IMR-90 (cell line): ENCODE measurements around the gene SPCS2. TPM values are rescaled to one million over a fixed set of nuclear protein-coding genes. Genes with fewer than 3 reads are reported as not detected.

Experiments used
- ATAC-seq: fragments of 200-7000 bp; cut with Tn5 transposase; 2 replicates; pipeline ENCODE4 v1.9.1; 2020; ENCODE audit warnings: low read depth, mild to moderate bottlenecking, moderate library complexity
- BruUV-seq: library from RNA; stranded (reverse); fragments of 400-500 nt; replicated peaks from 2 replicates; lab custom pipeline; 2021; lab: Mats Ljungman, UMichigan
- CTCF ChIA-PET: fragments of 300-600 bp; formaldehyde crosslinking; extraction: SDS; loops from one replicate; lab custom pipeline; 2021; ENCODE audit warnings: antibody characterized with exemption; lab: Yijun Ruan, JAX
- POLR2A ChIA-PET: fragments of 300-600 bp; sonication (Branson Sonifier 250); formaldehyde crosslinking; loops from one replicate; lab custom pipeline; 2022; ENCODE audit warnings: antibody characterized with exemption; ENCODE audit not compliant: unreplicated experiment; lab: Charles Lee
- DNase-seq: peaks from one replicate; pipeline ENCODE4 v3.0.0; 2013
- H2AFZ ChIP-seq: replicated peaks from 2 replicates; pipeline ENCODE3; 2013; ENCODE audit warnings: low read length, mild to moderate bottlenecking; ENCODE audit not compliant: poor library complexity
- H2AK5ac ChIP-seq: 2 replicates; pipeline ENCODE4 v1.6.1; 2013; ENCODE audit warnings: low read depth, low read length, inconsistent platforms
- H2AK9ac ChIP-seq: replicated peaks from 2 replicates; pipeline ENCODE3; 2013; ENCODE audit warnings: mild to moderate bottlenecking, low read depth, low read length, moderate library complexity; ENCODE audit not compliant: poor library complexity
- H2BK120ac ChIP-seq: 2 replicates; pipeline ENCODE4 v1.6.1; 2013; ENCODE audit warnings: low read depth, low read length, inconsistent platforms
- H2BK15ac ChIP-seq: 3 replicates; pipeline ENCODE4 v1.6.1; 2013; ENCODE audit warnings: low read depth, low read length, inconsistent platforms
- H2BK20ac ChIP-seq: 2 replicates; pipeline ENCODE4 v1.6.1; 2013; ENCODE audit warnings: low read depth, mild to moderate bottlenecking, inconsistent platforms, low read length, moderate library complexity
- H2BK5ac ChIP-seq: 2 replicates; pipeline ENCODE4 v1.6.1; 2013; ENCODE audit warnings: mild to moderate bottlenecking, low read depth, low read length, inconsistent platforms; ENCODE audit not compliant: poor library complexity, severe bottlenecking
- H3K14ac ChIP-seq: replicated peaks from 2 replicates; pipeline ENCODE4 v1.6.1; 2013; ENCODE audit warnings: low read depth, low read length, inconsistent platforms
- H3K18ac ChIP-seq: 2 replicates; pipeline ENCODE4 v1.6.1; 2013; ENCODE audit warnings: low read depth, low read length, control low read depth
- H3K23ac ChIP-seq: 2 replicates; pipeline ENCODE4 v1.6.1; 2013; ENCODE audit warnings: low read depth, low read length, inconsistent platforms
- H3K27ac ChIP-seq: 2 replicates; pipeline ENCODE4 v1.5.1; 2013; ENCODE audit warnings: mild to moderate bottlenecking, control low read depth, low read length; ENCODE audit not compliant: insufficient read depth
- H3K27me3 ChIP-seq: 2 replicates; pipeline ENCODE4 v1.6.1; 2013; ENCODE audit warnings: low read length; ENCODE audit not compliant: control insufficient read depth, insufficient read depth
- H3K36me3 ChIP-seq: 2 replicates; pipeline ENCODE4 v1.6.1; 2013; ENCODE audit warnings: low read length, mixed read lengths; ENCODE audit not compliant: control insufficient read depth, insufficient read depth
- H3K4ac ChIP-seq: 2 replicates; pipeline ENCODE4 v1.6.1; 2013; ENCODE audit warnings: low read depth, low read length, inconsistent platforms
- H3K4me1 ChIP-seq: 2 replicates; pipeline ENCODE4 v1.6.1; 2013; ENCODE audit warnings: low read length, mixed read lengths; ENCODE audit not compliant: control insufficient read depth, insufficient read depth
- H3K4me2 ChIP-seq: 2 replicates; pipeline ENCODE4 v1.6.1; 2013; ENCODE audit warnings: low read depth, mild to moderate bottlenecking, control low read depth, low read length, moderate library complexity
- H3K4me3 ChIP-seq: 2 replicates; pipeline ENCODE4 v1.5.1; 2013; ENCODE audit warnings: low read depth, mild to moderate bottlenecking, control low read depth, low read length, moderate library complexity; ENCODE audit not compliant: insufficient read depth
- H3K56ac ChIP-seq: 2 replicates; pipeline ENCODE4 v1.6.1; 2013; ENCODE audit warnings: low read length, inconsistent platforms; ENCODE audit not compliant: insufficient read depth; ENCODE audit errors: extremely low read depth
- H3K79me1 ChIP-seq, 2 experiments: 2 replicates each; pipeline ENCODE4 v1.6.1; 2013; ENCODE audit warnings: low read length in 2 of 2, inconsistent platforms in 1 of 2, low read depth in 1 of 2
- H3K9ac ChIP-seq: 2 replicates; pipeline ENCODE4 v1.6.1; 2013; ENCODE audit warnings: low read depth, low read length, control low read depth
- H3K9me1 ChIP-seq: 2 replicates; pipeline ENCODE4 v1.6.1; 2013; ENCODE audit warnings: low read length, inconsistent platforms; ENCODE audit not compliant: insufficient read depth
- H3K9me3 ChIP-seq: 2 replicates; pipeline ENCODE4 v1.6.1; 2013; ENCODE audit warnings: low read length; ENCODE audit not compliant: control insufficient read depth, insufficient read depth
- H4K20me1 ChIP-seq: 2 replicates; pipeline ENCODE4 v1.6.1; 2013; ENCODE audit warnings: low read length, inconsistent platforms; ENCODE audit not compliant: insufficient read depth
- H4K5ac ChIP-seq: 2 replicates; pipeline ENCODE4 v1.6.1; 2013; ENCODE audit warnings: mild to moderate bottlenecking, low read depth, low read length, control low read depth
- H4K8ac ChIP-seq, 2 experiments: 2 replicates each; pipeline ENCODE4 v1.6.1; 2013; ENCODE audit warnings: low read depth in 2 of 2, low read length in 2 of 2, control low read depth in 1 of 2, inconsistent platforms in 1 of 2
- H4K91ac ChIP-seq: 2 replicates; pipeline ENCODE4 v1.6.1; 2013; ENCODE audit warnings: low read depth, low read length, inconsistent platforms; ENCODE audit not compliant: insufficient read depth
- MAZ ChIP-seq: IDR thresholded peaks from 2 replicates; pipeline ENCODE4 v1.6.1; 2012; ENCODE audit warnings: low read depth, mild to moderate bottlenecking, low read length, improper control_type of control experiment, moderate library complexity, borderline replicate concordance
- NFE2L2 ChIP-seq: fragments of 150-350 bp; IDR thresholded peaks from 2 replicates; pipeline ENCODE4 v1.6.1; 2016; ENCODE audit warnings: low read depth, mild to moderate bottlenecking, low read length
- WGBS, 2 experiments: methylation state at CpG; one replicate each; pipeline versions ENCODE4 v1.1.5 to v1.1.7; 2013; ENCODE audit warnings: missing lambda C conversion rate in 2 of 2; ENCODE audit not compliant: insufficient read length in 1 of 2; ENCODE audit errors: extremely low coverage in 2 of 2; 5-methylcytosine and 5-hydroxymethylcytosine counted together
- dilution Hi-C: fragments of 300-500 bp; cut with HindIII; formaldehyde crosslinking; loops from one replicate; pipeline ENCODE4 v1.14.3; 2018; ENCODE audit warnings: low sequenced_read_pairs; ENCODE audit not compliant: unreplicated experiment
- in situ Hi-C: fragments of 300-500 bp; cut with MboI; formaldehyde crosslinking; loops from 3 replicates; pipeline ENCODE4 v1.14.3; 2019; ENCODE audit warnings: low sequenced_read_pairs, inconsistent platforms, mixed read lengths
- intact Hi-C: fragments of 100-400 bp; cut with micrococcal nuclease; formaldehyde crosslinking; loops from 2 replicates; pipeline ENCODE4 v1.10.0; 2022
- polyA plus RNA-seq, 3 experiments: library from polyadenylated mRNA; depleted of rRNA; stranded (reverse); fragments of >200 nt; gene quantifications; 2 replicates each; pipeline ENCODE4 v1.2.3, GENCODE V29; 2012; ENCODE audit warnings: low replicate concordance in 1 of 3
- total RNA-seq: library from RNA; depleted of rRNA; stranded (reverse); fragments of >200 nt; gene quantifications from 2 replicates; pipeline ENCODE4 v1.2.3, GENCODE V29; 2012
- TF ChIP-seq, protein P1 (sequence below): fragments of 150-350 bp; IDR thresholded peaks from 2 replicates; pipeline ENCODE4 v1.6.1; 2016; ENCODE audit warnings: low read depth, mild to moderate bottlenecking, low read length, moderate library complexity, borderline replicate concordance
- TF ChIP-seq, protein P2 (sequence below): conservative IDR thresholded peaks from 2 replicates; pipeline ENCODE4 v1.5.1; 2012; ENCODE audit warnings: mild to moderate bottlenecking, low read depth, low read length, improper control_type of control experiment

The SPCS2 gene
- total and polyA plus RNA-seq, 2 of the 4 experiments (the other 2 are of a cell fraction) = 15.4 to 76.0 TPM

DNA sequence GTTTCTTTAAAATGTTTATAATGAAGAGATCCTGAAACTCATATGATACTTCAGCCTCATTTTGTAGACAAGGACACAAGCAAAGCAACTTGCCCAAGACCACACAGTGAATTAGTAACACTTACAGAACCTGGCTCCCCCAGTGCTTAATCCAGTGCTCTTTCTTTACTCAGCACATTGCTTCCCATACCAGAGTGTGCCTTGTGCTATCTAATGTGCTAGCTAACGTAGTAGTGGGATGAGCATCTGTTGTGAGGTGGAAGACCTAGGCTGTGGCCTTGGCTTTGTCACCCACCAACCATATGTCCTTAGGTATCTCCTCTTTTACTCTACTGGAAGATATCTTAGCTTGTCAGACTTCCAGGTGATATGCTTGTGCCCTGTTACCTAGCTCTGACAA, 5.1 kb downstream of the SPCS2 start:
- Histone ChIP-seq H4K8ac (no peak overlapping the region), H3K79me1 (peaks cover 14 to 70% of the 10 kb centered on the region in 2 experiments; a peak in 3 of 4 replicates), H3K36me3 (peaks cover 4% of the 10 kb centered on the region; the same call in 1 of the 2 replicates), H3K9me1 (peaks cover 11% of the 10 kb centered on the region), H3K27me3 (no peaks in the 10 kb centered on the region), H3K4me1 (peaks cover 9% of the 10 kb centered on the region), H3K23ac (no peak overlapping the region), H4K5ac (no peak overlapping the region), H2AK9ac (no peak overlapping the region), H3K14ac (no peak overlapping the region), H3K4me2 (no peak overlapping the region), H2BK20ac (no peak overlapping the region), H3K4ac (no peak overlapping the region), H3K9me3 (no peaks in the 10 kb centered on the region), H2AFZ (no peak overlapping the region), H4K91ac (no peak overlapping the region), H2BK120ac (no peak overlapping the region), H2AK5ac (no peak overlapping the region), H2BK15ac (no peak overlapping the region), H4K20me1 (peaks cover 69% of the 10 kb centered on the region), H3K18ac (no peak overlapping the region), H3K9ac (no peak overlapping the region), H3K56ac (no peak overlapping the region), H3K27ac (no peak overlapping the region), H3K4me3 (no peak overlapping the region), H2BK5ac (no peak overlapping the region)
- ATAC-seq = no peak
- intact Hi-C loops (no loop called here), dilution Hi-C loops (no loop called here), in situ Hi-C loops (no loop called here)
- no CpG with 5 or more reads among the region's 1 CpG for WGBS, 2 experiments
- ChIA-PET CTCF (no interaction called here), POLR2A (no interaction called here)
- no TSS peak for BruUV-seq
- TF ChIP-seq NFE2L2 = no peak
- TF ChIP-seq MAZ = no peak
- TF ChIP-seq, protein P1, sequence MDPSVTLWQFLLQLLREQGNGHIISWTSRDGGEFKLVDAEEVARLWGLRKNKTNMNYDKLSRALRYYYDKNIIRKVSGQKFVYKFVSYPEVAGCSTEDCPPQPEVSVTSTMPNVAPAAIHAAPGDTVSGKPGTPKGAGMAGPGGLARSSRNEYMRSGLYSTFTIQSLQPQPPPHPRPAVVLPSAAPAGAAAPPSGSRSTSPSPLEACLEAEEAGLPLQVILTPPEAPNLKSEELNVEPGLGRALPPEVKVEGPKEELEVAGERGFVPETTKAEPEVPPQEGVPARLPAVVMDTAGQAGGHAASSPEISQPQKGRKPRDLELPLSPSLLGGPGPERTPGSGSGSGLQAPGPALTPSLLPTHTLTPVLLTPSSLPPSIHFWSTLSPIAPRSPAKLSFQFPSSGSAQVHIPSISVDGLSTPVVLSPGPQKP = no peak
- TF ChIP-seq, protein P2, sequence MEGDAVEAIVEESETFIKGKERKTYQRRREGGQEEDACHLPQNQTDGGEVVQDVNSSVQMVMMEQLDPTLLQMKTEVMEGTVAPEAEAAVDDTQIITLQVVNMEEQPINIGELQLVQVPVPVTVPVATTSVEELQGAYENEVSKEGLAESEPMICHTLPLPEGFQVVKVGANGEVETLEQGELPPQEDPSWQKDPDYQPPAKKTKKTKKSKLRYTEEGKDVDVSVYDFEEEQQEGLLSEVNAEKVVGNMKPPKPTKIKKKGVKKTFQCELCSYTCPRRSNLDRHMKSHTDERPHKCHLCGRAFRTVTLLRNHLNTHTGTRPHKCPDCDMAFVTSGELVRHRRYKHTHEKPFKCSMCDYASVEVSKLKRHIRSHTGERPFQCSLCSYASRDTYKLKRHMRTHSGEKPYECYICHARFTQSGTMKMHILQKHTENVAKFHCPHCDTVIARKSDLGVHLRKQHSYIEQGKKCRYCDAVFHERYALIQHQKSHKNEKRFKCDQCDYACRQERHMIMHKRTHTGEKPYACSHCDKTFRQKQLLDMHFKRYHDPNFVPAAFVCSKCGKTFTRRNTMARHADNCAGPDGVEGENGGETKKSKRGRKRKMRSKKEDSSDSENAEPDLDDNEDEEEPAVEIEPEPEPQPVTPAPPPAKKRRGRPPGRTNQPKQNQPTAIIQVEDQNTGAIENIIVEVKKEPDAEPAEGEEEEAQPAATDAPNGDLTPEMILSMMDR = no peak
- no peak for DNase-seq
